ENCODE data around the gene LAMC1.

DNA sequence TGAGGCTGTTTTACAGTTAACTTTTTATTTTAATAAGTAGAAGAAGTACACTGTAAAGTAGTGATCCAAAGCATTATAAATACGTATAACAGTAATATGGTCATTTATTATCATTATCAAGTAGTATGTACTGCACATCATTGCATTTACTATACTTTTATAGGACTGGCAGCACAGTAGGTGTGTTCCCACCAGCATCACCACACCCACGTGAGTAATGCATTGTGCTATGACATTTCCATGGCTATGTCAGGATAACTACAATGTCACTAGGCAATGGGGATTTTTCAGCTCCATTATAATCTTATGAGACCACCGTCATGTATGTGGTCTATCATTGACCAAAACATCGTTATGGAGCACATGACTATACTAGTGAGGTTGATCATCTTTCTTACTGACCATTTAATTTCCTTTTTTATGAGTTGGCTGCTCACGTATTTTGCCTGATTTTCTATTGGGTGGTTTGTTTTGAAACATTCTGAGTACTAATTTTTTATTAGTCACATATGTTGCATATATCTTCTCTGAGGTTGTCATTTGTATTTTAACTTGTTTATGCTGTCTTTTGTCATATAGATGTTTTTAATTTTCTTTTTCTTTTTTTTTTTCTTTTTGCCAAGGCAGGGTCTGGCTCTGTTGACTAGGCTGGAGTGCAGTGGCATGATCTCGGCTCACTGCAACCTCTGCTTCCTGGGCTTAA is 44.9 kb upstream of the LAMC1 start:
- TF ChIP-seq, protein P1, sequence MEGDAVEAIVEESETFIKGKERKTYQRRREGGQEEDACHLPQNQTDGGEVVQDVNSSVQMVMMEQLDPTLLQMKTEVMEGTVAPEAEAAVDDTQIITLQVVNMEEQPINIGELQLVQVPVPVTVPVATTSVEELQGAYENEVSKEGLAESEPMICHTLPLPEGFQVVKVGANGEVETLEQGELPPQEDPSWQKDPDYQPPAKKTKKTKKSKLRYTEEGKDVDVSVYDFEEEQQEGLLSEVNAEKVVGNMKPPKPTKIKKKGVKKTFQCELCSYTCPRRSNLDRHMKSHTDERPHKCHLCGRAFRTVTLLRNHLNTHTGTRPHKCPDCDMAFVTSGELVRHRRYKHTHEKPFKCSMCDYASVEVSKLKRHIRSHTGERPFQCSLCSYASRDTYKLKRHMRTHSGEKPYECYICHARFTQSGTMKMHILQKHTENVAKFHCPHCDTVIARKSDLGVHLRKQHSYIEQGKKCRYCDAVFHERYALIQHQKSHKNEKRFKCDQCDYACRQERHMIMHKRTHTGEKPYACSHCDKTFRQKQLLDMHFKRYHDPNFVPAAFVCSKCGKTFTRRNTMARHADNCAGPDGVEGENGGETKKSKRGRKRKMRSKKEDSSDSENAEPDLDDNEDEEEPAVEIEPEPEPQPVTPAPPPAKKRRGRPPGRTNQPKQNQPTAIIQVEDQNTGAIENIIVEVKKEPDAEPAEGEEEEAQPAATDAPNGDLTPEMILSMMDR (IDR thresholded peaks at IDR 0.05) = no peak
- no peak for TF ChIP-seq EZH2 (IDR thresholded peaks at IDR 0.05; ENCODE audit: borderline replicate concordance, insufficient read depth, low read depth, low read length, poor library complexity, severe bottlenecking)

Data from B cell (primary cell).